GM12865 (cell line): ENCODE measurements around the gene HSPA2.

Experiments used
- DNase-seq: peaks from one replicate; pipeline ENCODE4 v3.0.0; 2010; ENCODE audit warnings: low read depth
- H3K4me3 ChIP-seq: 2 replicates; pipeline ENCODE4 v1.5.1; 2011; ENCODE audit warnings: mild to moderate bottlenecking, low read depth, low read length, control low read depth
- CTCF ChIP-seq: IDR thresholded peaks from 2 replicates; pipeline ENCODE4 v1.5.1; 2011; ENCODE audit warnings: low read length, control low read depth, low read depth, inconsistent platforms; ENCODE audit not compliant: insufficient read depth; ENCODE audit errors: missing control alignments

Gene HSPA2

GRCh38 chr14:64574371-64575107 is 34.0 kb downstream of the HSPA2 start:
- no peak overlapping the region for H3K4me3 ChIP-seq
- DNase-seq: no peak
- no peak for TF ChIP-seq CTCF

- H3K4me3 ChIP-seq: no peak overlapping the region
- TF ChIP-seq CTCF: no peak
- DNase-seq: no peak
These were observed 36.7 kb downstream of the HSPA2 start for GRCh38 chr14:64577211-64577610.

GRCh38 chr14:64580467-64580866 is 39.9 kb downstream of the HSPA2 start:
- no peak for DNase-seq
- no peak for TF ChIP-seq CTCF
- no peak overlapping the region for H3K4me3 ChIP-seq

GRCh38 chr14:64581363-64581762 is 40.8 kb downstream of the HSPA2 start:
- TF ChIP-seq CTCF: no peak
- DNase-seq: no peak
- H3K4me3 ChIP-seq: no peak overlapping the region

- no peak for TF ChIP-seq CTCF
- H3K4me3 ChIP-seq: no peak overlapping the region
- no peak for DNase-seq
These were observed 41.3 kb downstream of the HSPA2 start for GRCh38 chr14:64581817-64582216.

- TF ChIP-seq CTCF: no peak
- DNase-seq: no peak
- no peak overlapping the region for H3K4me3 ChIP-seq
These were observed 43.6 kb downstream of the HSPA2 start for GRCh38 chr14:64584190-64584589.

- no peak for DNase-seq
- no peak overlapping the region for H3K4me3 ChIP-seq
- no peak for TF ChIP-seq CTCF
These were observed 51.3 kb downstream of the HSPA2 start for GRCh38 chr14:64591809-64592208.
